ENCODE data around the gene DHODH. TPM values are rescaled to one million over a fixed set of nuclear protein-coding genes. Genes with fewer than 3 reads are reported as not detected.

DHODH gene
- total RNA-seq, 4 donors from 2014 or later: 3.7 to 7.3 (median 4.7) TPM

- 100% methylated on average over 1 of the region's 1 CpG for WGBS, 2 donors
- DNase-seq (ENCODE audit: low spot score in 2 of 2): no peak
- intact Hi-C loops (cut with DNase I; ENCODE audit: low total_unique reads): no loop called here
- TF ChIP-seq CTCF (IDR thresholded peaks at IDR 0.05): no peak
- no peak for TF ChIP-seq POLR2A (IDR thresholded peaks at IDR 0.05)
- H3K4me3 ChIP-seq (ENCODE audit: low read depth, poor library complexity, severe bottlenecking): no peak overlapping the region
Observed at GRCh38 chr16:72061564-72061963, 53.0 kb downstream of the DHODH start.

- TF ChIP-seq CTCF (IDR thresholded peaks at IDR 0.05) (no peak), POLR2A (IDR thresholded peaks at IDR 0.05) (no peak)
- 90 to 94% methylated on average over 10 of the region's 10 CpGs for WGBS, 2 donors
- intact Hi-C loops (cut with DNase I; ENCODE audit: low total_unique reads): no loop called here
- no peak for DNase-seq (ENCODE audit: low spot score in 2 of 2)
- H3K4me3 ChIP-seq (ENCODE audit: low read depth, poor library complexity, severe bottlenecking): no peak overlapping the region
Observed at GRCh38 chr16:72064361-72064894, 55.9 kb downstream of the DHODH start.

GRCh38 chr16:72066747-72067146 lies 58.2 kb downstream of the DHODH start:
- no peak overlapping the region for H3K4me3 ChIP-seq (ENCODE audit: low read depth, poor library complexity, severe bottlenecking)
- no peak for DNase-seq (ENCODE audit: low spot score in 2 of 2)
- intact Hi-C loops (cut with DNase I; ENCODE audit: low total_unique reads): no loop called here
- 0 to 6% methylated on average over 1 of the region's 1 CpG for WGBS, 2 donors
- TF ChIP-seq CTCF (IDR thresholded peaks at IDR 0.05) (no peak), POLR2A (IDR thresholded peaks at IDR 0.05) (no peak)

GRCh38 chr16:72068930-72069329 lies 60.4 kb downstream of the DHODH start:
- WGBS, 2 donors: 61 to 75% methylated on average over 4 of the region's 4 CpGs
- intact Hi-C loops (cut with DNase I; ENCODE audit: low total_unique reads): no loop called here

GRCh38 chr16:72072514-72073342 lies 64.2 kb downstream of the DHODH start:
- no peak overlapping the region for H3K4me3 ChIP-seq (ENCODE audit: low read depth, poor library complexity, severe bottlenecking)
- no peak for DNase-seq (ENCODE audit: low spot score in 2 of 2)
- intact Hi-C loops (cut with DNase I; ENCODE audit: low total_unique reads): no loop called here
- 59 to 61% methylated on average over 12 of the region's 12 CpGs for WGBS, 2 donors
- TF ChIP-seq CTCF (IDR thresholded peaks at IDR 0.05): no peak
- TF ChIP-seq POLR2A (IDR thresholded peaks at IDR 0.05): no peak

More at GRCh38 chr16:72068930-72069329, 60.4 kb downstream of the DHODH start:
- no peak overlapping the region for H3K4me3 ChIP-seq (ENCODE audit: low read depth, poor library complexity, severe bottlenecking)
- TF ChIP-seq POLR2A (IDR thresholded peaks at IDR 0.05) (no peak), CTCF (IDR thresholded peaks at IDR 0.05) (no peak)
- no peak for DNase-seq (ENCODE audit: low spot score in 2 of 2)

All from lower leg skin (tissue), 4 donors.